Progenitor cell of endocrine pancreas (in vitro differentiated cells): ENCODE data around the gene RPS23. TPM values are rescaled to one million over a fixed set of nuclear protein-coding genes. Genes with fewer than 3 reads are reported as not detected.

ENCODE experiments used
- DNase-seq: peaks from one replicate; pipeline ENCODE4 v3.0.0; 2021; ENCODE audit warnings: low spot score; ENCODE audit not compliant: unreplicated experiment
- H3K27ac Mint-ChIP-seq: 2 replicates; pipeline ENCODE4 v1.8.0; 2021; ENCODE audit warnings: mild to moderate bottlenecking, moderate library complexity, mixed read lengths
- H3K27me3 Mint-ChIP-seq: 2 replicates; pipeline ENCODE4 v1.8.0; 2021; ENCODE audit warnings: mixed read lengths
- H3K36me3 Mint-ChIP-seq: 2 replicates; pipeline ENCODE4 v1.8.0; 2022; ENCODE audit warnings: mixed read lengths; ENCODE audit not compliant: insufficient read depth
- H3K4me1 Mint-ChIP-seq: 2 replicates; pipeline ENCODE4 v1.8.0; 2021; ENCODE audit warnings: low read depth, mixed read lengths
- H3K4me3 Mint-ChIP-seq: 2 replicates; pipeline ENCODE4 v1.8.0; 2021; ENCODE audit warnings: low read depth, mild to moderate bottlenecking, moderate library complexity, mixed read lengths
- H3K9me3 Mint-ChIP-seq: 2 replicates; pipeline ENCODE4 v1.8.0; 2021; ENCODE audit warnings: low read depth, mixed read lengths
- total RNA-seq: library from RNA; stranded (reverse); gene quantifications from 2 replicates; pipeline ENCODE4 v1.2.1, GENCODE V29; 2021
- TF ChIP-seq, protein P1 (sequence below): fragments of 200-600 bp; sonication (generic); IDR thresholded peaks from one replicate; pipeline ENCODE4 v1.5.0; 2021; ENCODE audit warnings: antibody characterized with exemption, mild to moderate bottlenecking; ENCODE audit not compliant: unreplicated experiment

The RPS23 gene
- total RNA-seq, 1 donor from 2014 or later = 1,896 TPM

DNA sequence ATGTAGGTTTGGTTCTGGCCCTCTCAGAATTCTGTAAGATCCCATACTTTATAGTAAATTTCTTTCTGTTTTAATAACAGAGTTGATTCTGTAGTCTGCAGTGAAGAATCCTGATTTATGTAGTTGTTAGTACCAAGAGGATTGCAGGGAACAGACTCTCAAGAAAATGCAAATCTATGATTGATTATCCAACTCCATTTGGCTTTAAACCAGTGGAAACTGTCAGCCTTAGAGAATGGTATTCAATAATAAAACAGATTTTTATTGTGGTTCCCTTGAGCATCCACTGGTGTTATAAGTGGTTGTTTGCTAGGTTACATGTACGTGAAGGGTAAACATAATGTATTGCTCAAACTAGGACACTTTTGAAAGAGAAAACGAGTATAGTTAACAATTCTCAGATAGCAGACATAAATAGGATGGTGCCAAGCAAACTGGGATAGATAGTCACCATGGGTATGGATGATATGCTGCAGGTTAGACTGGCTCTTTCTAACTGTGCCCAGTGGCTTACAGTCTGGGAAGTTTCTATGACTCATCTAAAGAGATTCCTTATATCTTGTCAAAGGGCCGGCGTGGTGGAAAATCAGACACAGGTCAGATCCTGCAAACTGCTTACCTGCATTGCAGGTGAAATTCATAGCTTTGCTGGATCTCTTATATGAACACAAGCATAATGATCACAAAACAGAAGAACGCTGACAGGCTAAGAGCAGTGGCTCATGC is 41.7 kb upstream of the RPS23 start:
- no peak for DNase-seq
- Mint-ChIP-seq H3K4me1 (no peaks in the 10 kb centered on the region), H3K9me3 (peaks cover 8% of the 10 kb centered on the region), H3K4me3 (no peak overlapping the region), H3K27ac (no peak overlapping the region), H3K36me3 (peaks cover 1% of the 10 kb centered on the region), H3K27me3 (peaks cover 25% of the 10 kb centered on the region)
- TF ChIP-seq, protein P1, sequence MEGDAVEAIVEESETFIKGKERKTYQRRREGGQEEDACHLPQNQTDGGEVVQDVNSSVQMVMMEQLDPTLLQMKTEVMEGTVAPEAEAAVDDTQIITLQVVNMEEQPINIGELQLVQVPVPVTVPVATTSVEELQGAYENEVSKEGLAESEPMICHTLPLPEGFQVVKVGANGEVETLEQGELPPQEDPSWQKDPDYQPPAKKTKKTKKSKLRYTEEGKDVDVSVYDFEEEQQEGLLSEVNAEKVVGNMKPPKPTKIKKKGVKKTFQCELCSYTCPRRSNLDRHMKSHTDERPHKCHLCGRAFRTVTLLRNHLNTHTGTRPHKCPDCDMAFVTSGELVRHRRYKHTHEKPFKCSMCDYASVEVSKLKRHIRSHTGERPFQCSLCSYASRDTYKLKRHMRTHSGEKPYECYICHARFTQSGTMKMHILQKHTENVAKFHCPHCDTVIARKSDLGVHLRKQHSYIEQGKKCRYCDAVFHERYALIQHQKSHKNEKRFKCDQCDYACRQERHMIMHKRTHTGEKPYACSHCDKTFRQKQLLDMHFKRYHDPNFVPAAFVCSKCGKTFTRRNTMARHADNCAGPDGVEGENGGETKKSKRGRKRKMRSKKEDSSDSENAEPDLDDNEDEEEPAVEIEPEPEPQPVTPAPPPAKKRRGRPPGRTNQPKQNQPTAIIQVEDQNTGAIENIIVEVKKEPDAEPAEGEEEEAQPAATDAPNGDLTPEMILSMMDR = no peak

DNA sequence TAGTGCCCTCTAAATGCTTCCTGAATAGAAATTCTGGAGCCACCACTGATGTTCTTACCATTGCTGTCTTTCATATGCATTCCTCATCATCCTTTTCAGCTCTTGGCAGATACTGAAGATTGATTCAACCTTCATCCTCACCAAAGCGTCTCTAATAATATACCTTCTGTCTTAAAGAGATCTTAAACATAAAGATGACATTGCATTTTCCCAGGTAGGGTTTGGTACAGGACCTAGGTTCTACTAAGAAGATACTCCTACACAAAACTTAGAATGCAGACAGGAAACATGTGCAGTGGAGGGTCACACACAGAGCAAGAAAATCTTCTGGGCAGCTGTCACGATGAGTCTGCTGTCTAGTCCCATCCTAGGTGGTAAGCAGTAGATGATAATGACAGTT is 41.0 kb upstream of the RPS23 start:
- TF ChIP-seq, protein P1 = no peak
- H3K9me3 Mint-ChIP-seq = peaks cover 8% of the 10 kb centered on the region

DNA sequence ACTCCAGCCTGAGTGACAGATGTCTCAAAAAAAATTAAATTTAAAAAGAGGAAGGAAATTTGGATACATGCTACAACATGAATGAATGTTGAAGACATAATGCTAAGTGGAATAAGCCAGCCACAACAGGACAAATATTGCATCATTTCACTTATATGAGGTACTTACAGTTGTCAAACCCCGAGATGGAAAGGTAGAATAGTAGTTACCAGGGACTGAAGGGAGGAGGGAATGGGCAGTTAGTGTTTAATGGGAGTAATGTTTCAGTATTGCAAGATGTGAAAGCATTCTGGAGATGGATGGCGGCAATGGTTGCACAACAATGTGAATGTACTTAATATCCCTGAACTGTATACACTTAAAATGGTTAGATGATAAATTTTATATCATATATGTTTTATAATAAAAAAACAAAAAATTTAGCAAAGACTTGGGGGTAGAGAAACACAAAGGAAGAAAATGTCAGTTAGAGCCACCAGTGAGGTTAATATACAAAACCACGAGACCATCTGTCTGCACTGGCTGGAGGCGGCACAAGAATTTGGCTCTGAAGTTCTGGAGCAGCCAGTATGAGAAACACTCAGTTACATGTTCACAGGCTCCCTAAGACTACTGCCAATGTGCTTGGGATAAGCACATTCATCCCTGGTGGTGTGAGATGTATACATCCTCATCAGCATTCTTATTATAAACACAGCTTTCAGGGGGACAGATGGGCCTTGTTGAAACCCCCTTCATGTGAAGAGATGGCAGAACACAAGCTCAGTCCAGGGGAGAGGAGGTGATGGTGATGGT is 37.0 kb upstream of the RPS23 start:
- no peak for DNase-seq
- Mint-ChIP-seq H3K36me3 (peaks cover 1% of the 10 kb centered on the region), H3K9me3 (no peaks in the 10 kb centered on the region), H3K27ac (no peak overlapping the region), H3K27me3 (peaks cover 11% of the 10 kb centered on the region), H3K4me3 (no peak overlapping the region), H3K4me1 (peaks cover 12% of the 10 kb centered on the region)
- TF ChIP-seq, protein P1 = no peak

More for the DNA sequence above, 41.0 kb upstream of the RPS23 start:
- Mint-ChIP-seq H3K36me3 (peaks cover 1% of the 10 kb centered on the region), H3K4me1 (no peaks in the 10 kb centered on the region), H3K4me3 (no peak overlapping the region), H3K27ac (no peak overlapping the region), H3K27me3 (peaks cover 25% of the 10 kb centered on the region)
- DNase-seq = no peak

DNA sequence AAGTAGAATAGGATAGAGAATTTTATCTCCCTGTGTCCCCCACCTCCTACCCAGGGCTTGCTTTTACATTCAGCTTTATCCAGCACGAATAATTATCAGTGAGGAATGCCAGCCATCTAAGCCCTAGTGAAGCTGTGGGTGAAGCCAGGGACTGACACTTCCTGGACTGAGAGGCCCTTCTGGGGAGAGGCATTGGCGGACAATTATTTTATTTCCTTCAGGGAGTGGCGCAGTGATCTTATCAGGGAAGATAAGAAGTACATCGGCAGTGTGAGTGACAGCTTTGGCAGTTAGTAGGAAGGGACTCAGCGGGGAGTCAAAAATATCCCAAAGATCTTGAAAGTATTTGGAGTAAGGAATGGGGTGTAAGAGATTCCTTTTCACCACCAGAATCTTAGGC is 34.9 kb upstream of the RPS23 start:
- peaks cover 2% of the 10 kb centered on the region for H3K27me3 Mint-ChIP-seq
- TF ChIP-seq, protein P1 = no peak
- DNase-seq = no peak

DNA sequence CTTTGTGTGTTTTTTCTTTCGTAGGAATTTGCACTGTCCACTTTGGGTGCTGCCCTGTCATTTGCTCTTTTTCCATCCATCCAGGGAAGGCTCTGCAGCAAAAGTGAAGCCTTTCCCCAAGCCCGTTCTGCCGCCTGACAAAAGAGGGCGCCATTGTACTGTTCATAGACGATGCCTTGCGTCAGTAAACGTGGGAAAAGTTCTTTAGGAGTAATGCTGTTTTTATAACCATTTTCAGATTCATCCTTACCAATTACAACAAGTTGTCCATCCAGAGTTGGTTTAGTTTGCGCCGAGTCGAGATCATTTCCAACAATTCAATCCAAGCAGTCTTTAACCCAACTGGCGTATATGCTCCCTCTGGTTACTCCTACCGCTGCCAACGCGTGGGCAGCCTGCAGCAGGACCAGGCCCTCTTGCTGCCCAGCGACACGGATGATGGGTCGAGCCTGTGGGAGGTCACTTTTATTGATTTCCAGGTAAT is 34.3 kb upstream of the RPS23 start:
- H3K4me3 Mint-ChIP-seq = no peak overlapping the region
- H3K9me3 Mint-ChIP-seq = peaks cover 10% of the 10 kb centered on the region
- peaks cover 12% of the 10 kb centered on the region for H3K4me1 Mint-ChIP-seq
- H3K36me3 Mint-ChIP-seq = peaks cover 10% of the 10 kb centered on the region
- no peak overlapping the region for H3K27ac Mint-ChIP-seq
- H3K27me3 Mint-ChIP-seq = no peaks in the 10 kb centered on the region
- DNase-seq = peak; percentile 44
- TF ChIP-seq, protein P1 = peak; percentile 94

More for the DNA sequence above, 34.9 kb upstream of the RPS23 start:
- Mint-ChIP-seq H3K9me3 (peaks cover 10% of the 10 kb centered on the region), H3K4me1 (peaks cover 12% of the 10 kb centered on the region), H3K4me3 (no peak overlapping the region), H3K36me3 (peaks cover 10% of the 10 kb centered on the region), H3K27ac (no peak overlapping the region)
